H9 (cell line): ENCODE results near the gene RPS6KA4. TPM values are rescaled to one million over a fixed set of nuclear protein-coding genes. Genes with fewer than 3 reads are reported as not detected.
A peak's percentile ranks its signal among the peaks of the same experiment; 100 is the strongest.

Experiments used
- DNase-seq: peaks from one replicate; pipeline ENCODE4 v3.0.0-alpha.2; 2017
- H2AFZ ChIP-seq: one replicate; pipeline ENCODE4 v1.6.1; 2013; ENCODE audit warnings: mild to moderate bottlenecking, low read length, control low read depth, moderate library complexity
- H2AK5ac ChIP-seq: 2 replicates; pipeline ENCODE4 v1.6.1; 2013; ENCODE audit warnings: low read length, control low read depth, mixed read lengths; ENCODE audit not compliant: insufficient read length
- H2BK120ac ChIP-seq: one replicate; pipeline ENCODE4 v1.6.1; 2013; ENCODE audit warnings: low read depth, mild to moderate bottlenecking, low read length, control low read depth, inconsistent platforms; ENCODE audit not compliant: poor library complexity, severe bottlenecking
- H2BK12ac ChIP-seq: 2 replicates; pipeline ENCODE4 v1.6.1; 2013; ENCODE audit warnings: low read length, control low read depth, mixed read lengths, low read depth; ENCODE audit not compliant: insufficient read length
- H2BK15ac ChIP-seq: 2 replicates; pipeline ENCODE4 v1.6.1; 2013; ENCODE audit warnings: low read depth, low read length, control low read depth
- H2BK20ac ChIP-seq: one replicate; pipeline ENCODE4 v1.6.1; 2013; ENCODE audit warnings: low read depth, mild to moderate bottlenecking, low read length, control low read depth, inconsistent platforms; ENCODE audit not compliant: poor library complexity, severe bottlenecking
- H2BK5ac ChIP-seq: 2 replicates; pipeline ENCODE4 v1.6.1; 2013; ENCODE audit warnings: low read length, control low read depth, mixed read lengths; ENCODE audit not compliant: insufficient read length
- H3K14ac ChIP-seq: 2 replicates; pipeline ENCODE4 v1.6.1; 2013; ENCODE audit warnings: low read length, control low read depth; ENCODE audit not compliant: insufficient read depth
- H3K18ac ChIP-seq: 2 replicates; pipeline ENCODE4 v1.6.1; 2013; ENCODE audit warnings: low read depth, mild to moderate bottlenecking, mixed read lengths, low read length, control low read depth; ENCODE audit not compliant: insufficient read length
- H3K23ac ChIP-seq: 2 replicates; pipeline ENCODE4 v1.6.1; 2013; ENCODE audit warnings: low read length, control low read depth, mixed read lengths, low read depth; ENCODE audit not compliant: insufficient read length
- H3K23me2 ChIP-seq: 2 replicates; pipeline ENCODE4 v1.6.1; 2013; ENCODE audit warnings: low read depth, mild to moderate bottlenecking, mixed read lengths, low read length, control low read depth; ENCODE audit not compliant: insufficient read length, poor library complexity, severe bottlenecking
- H3K27ac ChIP-seq: 2 replicates; pipeline ENCODE4 v1.5.1; 2013; ENCODE audit warnings: low read length, control low read depth, mixed read lengths, low read depth; ENCODE audit not compliant: insufficient read length
- H3K27me3 ChIP-seq: 2 replicates; pipeline ENCODE4 v1.6.1; 2013; ENCODE audit warnings: low read length, control low read depth, inconsistent platforms; ENCODE audit not compliant: insufficient read depth
- H3K4ac ChIP-seq: 2 replicates; pipeline ENCODE4 v1.6.1; 2013; ENCODE audit warnings: low read depth, mild to moderate bottlenecking, control low read depth, inconsistent platforms, low read length, moderate library complexity
- H3K4me1 ChIP-seq: 2 replicates; pipeline ENCODE4 v1.6.1; 2013; ENCODE audit warnings: low read length, control low read depth, inconsistent platforms; ENCODE audit not compliant: insufficient read depth
- H3K4me2 ChIP-seq: 2 replicates; pipeline ENCODE4 v1.6.1; 2013; ENCODE audit warnings: low read length, control low read depth, mixed read lengths; ENCODE audit not compliant: insufficient read length, insufficient read depth
- H3K56ac ChIP-seq: 2 replicates; pipeline ENCODE4 v1.6.1; 2013; ENCODE audit warnings: low read depth, mild to moderate bottlenecking, mixed read lengths, low read length, control low read depth; ENCODE audit not compliant: insufficient read length
- H3K79me1 ChIP-seq: 2 replicates; pipeline ENCODE4 v1.6.1; 2013; ENCODE audit warnings: low read depth, mild to moderate bottlenecking, moderate library complexity, low read length, control low read depth, inconsistent platforms; ENCODE audit not compliant: insufficient read depth, poor library complexity, severe bottlenecking
- H3K79me2 ChIP-seq: 2 replicates; pipeline ENCODE4 v1.6.1; 2013; ENCODE audit warnings: low read length, control low read depth, inconsistent platforms; ENCODE audit not compliant: insufficient read depth
- H3K9ac ChIP-seq: 2 replicates; pipeline ENCODE4 v1.6.1; 2013; ENCODE audit warnings: low read length, control low read depth, mixed read lengths; ENCODE audit not compliant: insufficient read length; ENCODE audit errors: extremely low read depth
- H3K9me3 ChIP-seq: one replicate; pipeline ENCODE4 v1.6.1; 2013; ENCODE audit warnings: low read depth, low read length, inconsistent platforms; ENCODE audit not compliant: control insufficient read depth
- H3T11ph ChIP-seq: one replicate; pipeline ENCODE4 v1.6.1; 2013; ENCODE audit warnings: mild to moderate bottlenecking, low read length, control low read depth, inconsistent platforms
- H4K20me1 ChIP-seq: one replicate; pipeline ENCODE4 v1.6.1; 2013; ENCODE audit not compliant: control insufficient read depth, insufficient read length, insufficient read depth
- H4K5ac ChIP-seq: 2 replicates; pipeline ENCODE4 v1.6.1; 2013; ENCODE audit warnings: low read depth, mild to moderate bottlenecking, mixed read lengths, low read length, control low read depth; ENCODE audit not compliant: insufficient read length
- H4K8ac ChIP-seq: replicated peaks from 2 replicates; pipeline ENCODE4 v1.6.1; 2013; ENCODE audit warnings: low read length, control low read depth, mixed read lengths, low read depth; ENCODE audit not compliant: insufficient read length
- H4K91ac ChIP-seq: 2 replicates; pipeline ENCODE4 v1.6.1; 2013; ENCODE audit warnings: low read depth, mild to moderate bottlenecking, moderate library complexity, mixed read lengths, low read length, control low read depth; ENCODE audit not compliant: insufficient read length
- H3K27ac Mint-ChIP-seq, 3 experiments: 2 replicates in 2 of 3; 3 replicates in 1 of 3; pipeline ENCODE4 v1.8.0; 2020 to 2021; ENCODE audit warnings: mixed read lengths in 3 of 3, mild to moderate bottlenecking in 1 of 3, moderate library complexity in 1 of 3
- H3K27me3 Mint-ChIP-seq: 2 replicates; pipeline ENCODE4 v1.8.0; 2021; ENCODE audit warnings: low read depth, mild to moderate bottlenecking, moderate library complexity, mixed read lengths
- H3K36me3 Mint-ChIP-seq, 3 experiments: 2 replicates in 2 of 3; 3 replicates in 1 of 3; pipeline ENCODE4 v1.8.0; 2020 to 2021; ENCODE audit warnings: low read depth in 3 of 3, mixed read lengths in 3 of 3; ENCODE audit not compliant: insufficient read depth in 1 of 3
- H3K4me1 Mint-ChIP-seq, 2 experiments: 2 replicates each; pipeline ENCODE4 v1.8.0; 2020; ENCODE audit warnings: mixed read lengths in 2 of 2
- H3K4me3 Mint-ChIP-seq, 2 experiments: 2 replicates in 1 of 2; 3 replicates in 1 of 2; pipeline ENCODE4 v1.8.0; 2020 to 2021; ENCODE audit warnings: mild to moderate bottlenecking in 2 of 2, mixed read lengths in 2 of 2, moderate library complexity in 1 of 2
- H3K9me3 Mint-ChIP-seq, 2 experiments: 2 replicates in 1 of 2; 3 replicates in 1 of 2; pipeline ENCODE4 v1.8.0; 2020; ENCODE audit warnings: mild to moderate bottlenecking in 2 of 2, mixed read lengths in 2 of 2, moderate library complexity in 1 of 2
- WGBS: extraction: QIAGEN DNeasy Blood & Tissue Kit; methylation state at CpG from one replicate; pipeline ENCODE4 v1.1.7; 2013; ENCODE audit warnings: missing lambda C conversion rate, low lambda C conversion rate, mixed read lengths; ENCODE audit not compliant: insufficient read length; ENCODE audit errors: extremely low coverage; 5-methylcytosine and 5-hydroxymethylcytosine counted together
- total RNA-seq: library from RNA; stranded (reverse); gene quantifications from 2 replicates; pipeline ENCODE4 v1.2.1, GENCODE V29; 2021
- TF ChIP-seq, protein P1 (sequence below): fragments of 200-600 bp; sonication (generic); conservative IDR thresholded peaks from 3 replicates; pipeline ENCODE4 v1.8.0; 2021; ENCODE audit warnings: antibody characterized with exemption, mild to moderate bottlenecking

The RPS6KA4 gene
- total RNA-seq, 1 experiment from 2014 or later, result 10.8 TPM

DNA sequence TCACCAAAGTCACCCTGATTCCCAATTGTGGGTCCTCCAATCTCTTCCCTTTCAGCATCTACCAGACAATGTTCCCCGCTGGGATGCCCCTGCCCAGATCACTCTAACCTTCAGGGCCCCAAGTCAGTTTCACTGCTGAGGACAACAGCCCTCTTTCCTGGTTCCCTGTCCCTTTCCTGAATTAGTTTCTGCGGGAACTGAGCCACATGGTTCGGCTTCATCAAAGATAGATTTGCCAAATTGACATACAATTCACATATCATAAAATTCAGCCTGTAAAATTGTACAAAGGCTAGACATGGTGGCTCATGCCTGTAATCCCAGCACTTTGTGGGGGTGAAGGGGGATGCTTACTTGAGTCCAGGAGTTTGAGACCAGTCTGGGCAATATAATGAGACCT, 31.0 kb upstream of the RPS6KA4 start:
- Mint-ChIP-seq H3K9me3 (no peaks in the 10 kb centered on the region), H3K4me1 (peaks cover 24 to 28% of the 10 kb centered on the region in 2 experiments), H3K36me3 (no peaks in the 10 kb centered on the region; a peak in 1 of 7 replicates), H3K27ac (no peak overlapping the region; a peak in 2 of 7 replicates), H3K27me3 (peaks cover 5% of the 10 kb centered on the region), H3K4me3 (no peak overlapping the region)
- Histone ChIP-seq H3K9me3 (no peaks in the 10 kb centered on the region), H2AFZ (no peak overlapping the region), H2BK15ac (no peak overlapping the region), H3K4ac (no peak overlapping the region), H3K79me2 (no peaks in the 10 kb centered on the region), H3K79me1 (no peaks in the 10 kb centered on the region), H3K4me2 (no peak overlapping the region), H4K5ac (no peak overlapping the region), H3K56ac (no peak overlapping the region), H4K8ac (no peak overlapping the region), H2BK20ac (no peak overlapping the region), H2BK120ac (no peak overlapping the region), H3K27ac (no peak overlapping the region), H4K20me1 (no peaks in the 10 kb centered on the region), H2AK5ac (no peak overlapping the region), H2BK12ac (no peak overlapping the region), H3K14ac (no peak overlapping the region), H3K18ac (peak overlapping the region; percentile 23), H2BK5ac (no peak overlapping the region), H3K27me3 (no peaks in the 10 kb centered on the region), H3T11ph (no peak overlapping the region), H4K91ac (no peak overlapping the region), H3K4me1 (peaks cover 2% of the 10 kb centered on the region; the same call in 1 of the 2 replicates), H3K23me2 (no peaks in the 10 kb centered on the region), H3K23ac (no peak overlapping the region), H3K9ac (no peak overlapping the region)
- WGBS, result no CpG with 5 or more reads among the region's 3 CpGs
- no peak for DNase-seq
- TF ChIP-seq, protein P1, sequence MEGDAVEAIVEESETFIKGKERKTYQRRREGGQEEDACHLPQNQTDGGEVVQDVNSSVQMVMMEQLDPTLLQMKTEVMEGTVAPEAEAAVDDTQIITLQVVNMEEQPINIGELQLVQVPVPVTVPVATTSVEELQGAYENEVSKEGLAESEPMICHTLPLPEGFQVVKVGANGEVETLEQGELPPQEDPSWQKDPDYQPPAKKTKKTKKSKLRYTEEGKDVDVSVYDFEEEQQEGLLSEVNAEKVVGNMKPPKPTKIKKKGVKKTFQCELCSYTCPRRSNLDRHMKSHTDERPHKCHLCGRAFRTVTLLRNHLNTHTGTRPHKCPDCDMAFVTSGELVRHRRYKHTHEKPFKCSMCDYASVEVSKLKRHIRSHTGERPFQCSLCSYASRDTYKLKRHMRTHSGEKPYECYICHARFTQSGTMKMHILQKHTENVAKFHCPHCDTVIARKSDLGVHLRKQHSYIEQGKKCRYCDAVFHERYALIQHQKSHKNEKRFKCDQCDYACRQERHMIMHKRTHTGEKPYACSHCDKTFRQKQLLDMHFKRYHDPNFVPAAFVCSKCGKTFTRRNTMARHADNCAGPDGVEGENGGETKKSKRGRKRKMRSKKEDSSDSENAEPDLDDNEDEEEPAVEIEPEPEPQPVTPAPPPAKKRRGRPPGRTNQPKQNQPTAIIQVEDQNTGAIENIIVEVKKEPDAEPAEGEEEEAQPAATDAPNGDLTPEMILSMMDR, result no peak
